Frontal cortex (tissue), 4 donors: ENCODE data around the gene TMEM63C. TPM values are rescaled to one million over a fixed set of nuclear protein-coding genes. Genes with fewer than 3 reads are reported as not detected.
A peak's percentile ranks its signal among the peaks of the same experiment; 100 is the strongest.

Source experiments
- DNase-seq, 2 donors: peaks; one replicate each; pipeline ENCODE4 v3.0.0; 2012; ENCODE audit warnings: low spot score in 2 of 2
- FAIRE-seq: peaks from 2 replicates; lab custom pipeline; 2012; peaks lifted over from hg19 to GRCh38; lab: Jason Lieb, UNC
- total RNA-seq: library from RNA; depleted of rRNA; stranded (reverse); fragments of >200 nt; gene quantifications from one replicate; pipeline ENCODE4 v1.2.3, GENCODE V29; 2014
- donor health status: control.
- donor health status: control.
- donor health status: control.

TMEM63C gene, protein sequence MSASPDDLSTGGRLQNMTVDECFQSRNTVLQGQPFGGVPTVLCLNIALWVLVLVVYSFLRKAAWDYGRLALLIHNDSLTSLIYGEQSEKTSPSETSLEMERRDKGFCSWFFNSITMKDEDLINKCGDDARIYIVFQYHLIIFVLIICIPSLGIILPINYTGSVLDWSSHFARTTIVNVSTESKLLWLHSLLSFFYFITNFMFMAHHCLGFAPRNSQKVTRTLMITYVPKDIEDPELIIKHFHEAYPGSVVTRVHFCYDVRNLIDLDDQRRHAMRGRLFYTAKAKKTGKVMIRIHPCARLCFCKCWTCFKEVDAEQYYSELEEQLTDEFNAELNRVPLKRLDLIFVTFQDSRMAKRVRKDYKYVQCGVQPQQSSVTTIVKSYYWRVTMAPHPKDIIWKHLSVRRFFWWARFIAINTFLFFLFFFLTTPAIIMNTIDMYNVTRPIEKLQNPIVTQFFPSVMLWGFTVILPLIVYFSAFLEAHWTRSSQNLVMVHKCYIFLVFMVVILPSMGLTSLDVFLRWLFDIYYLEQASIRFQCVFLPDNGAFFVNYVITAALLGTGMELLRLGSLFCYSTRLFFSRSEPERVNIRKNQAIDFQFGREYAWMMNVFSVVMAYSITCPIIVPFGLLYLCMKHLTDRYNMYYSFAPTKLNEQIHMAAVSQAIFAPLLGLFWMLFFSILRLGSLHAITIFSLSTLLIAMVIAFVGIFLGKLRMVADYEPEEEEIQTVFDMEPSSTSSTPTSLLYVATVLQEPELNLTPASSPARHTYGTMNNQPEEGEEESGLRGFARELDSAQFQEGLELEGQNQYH
- total RNA-seq = 8.6 TPM

- no peak for FAIRE-seq
- DNase-seq = peak; percentile 37 to 50
Measured at GRCh38 chr14:77181603-77182437, at the start of gene TMEM63C. Gene TMEM63C (plus strand): TSS chr14:77181798. CDS start chr14:77218814, 37,016 bp downstream.

- FAIRE-seq (no peak), DNase-seq (no peak)
Measured at GRCh38 chr14:77131871-77132486, 49.6 kb upstream of the TMEM63C start.

DNA sequence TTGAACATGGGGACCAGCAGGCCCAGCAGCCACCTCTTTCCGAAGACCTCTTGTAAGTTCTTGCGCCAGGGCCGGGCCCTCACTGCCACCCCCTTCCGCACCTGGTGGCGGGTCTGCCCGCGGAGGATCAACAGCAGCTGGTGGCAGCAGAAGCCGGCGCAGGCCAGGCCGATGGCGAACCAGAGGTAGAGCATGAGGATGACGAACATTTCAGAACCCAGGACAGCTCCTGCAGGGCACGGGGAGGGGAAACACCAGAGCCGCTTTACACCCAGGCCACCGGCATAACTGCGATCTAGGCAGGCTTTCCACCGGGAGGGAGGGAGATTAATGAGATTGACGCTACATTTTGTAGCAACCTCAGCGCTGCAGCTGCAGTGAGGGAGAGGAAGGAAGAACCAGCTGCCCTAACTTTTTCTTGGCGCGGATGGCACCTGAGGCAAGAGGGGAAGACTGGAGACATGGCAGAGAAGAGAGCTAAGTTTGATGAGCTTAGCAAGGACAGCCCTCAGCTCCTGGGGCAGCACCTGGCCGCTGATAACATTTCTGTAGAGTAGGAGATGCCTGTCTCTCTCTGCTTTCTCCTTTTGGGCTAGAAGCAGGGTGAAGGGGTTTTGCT is 47.8 kb upstream of the TMEM63C start:
- FAIRE-seq (no peak), DNase-seq (no peak)

- FAIRE-seq (no peak), DNase-seq (no peak)
Measured at GRCh38 chr14:77139022-77139421, 42.6 kb upstream of the TMEM63C start.

DNA sequence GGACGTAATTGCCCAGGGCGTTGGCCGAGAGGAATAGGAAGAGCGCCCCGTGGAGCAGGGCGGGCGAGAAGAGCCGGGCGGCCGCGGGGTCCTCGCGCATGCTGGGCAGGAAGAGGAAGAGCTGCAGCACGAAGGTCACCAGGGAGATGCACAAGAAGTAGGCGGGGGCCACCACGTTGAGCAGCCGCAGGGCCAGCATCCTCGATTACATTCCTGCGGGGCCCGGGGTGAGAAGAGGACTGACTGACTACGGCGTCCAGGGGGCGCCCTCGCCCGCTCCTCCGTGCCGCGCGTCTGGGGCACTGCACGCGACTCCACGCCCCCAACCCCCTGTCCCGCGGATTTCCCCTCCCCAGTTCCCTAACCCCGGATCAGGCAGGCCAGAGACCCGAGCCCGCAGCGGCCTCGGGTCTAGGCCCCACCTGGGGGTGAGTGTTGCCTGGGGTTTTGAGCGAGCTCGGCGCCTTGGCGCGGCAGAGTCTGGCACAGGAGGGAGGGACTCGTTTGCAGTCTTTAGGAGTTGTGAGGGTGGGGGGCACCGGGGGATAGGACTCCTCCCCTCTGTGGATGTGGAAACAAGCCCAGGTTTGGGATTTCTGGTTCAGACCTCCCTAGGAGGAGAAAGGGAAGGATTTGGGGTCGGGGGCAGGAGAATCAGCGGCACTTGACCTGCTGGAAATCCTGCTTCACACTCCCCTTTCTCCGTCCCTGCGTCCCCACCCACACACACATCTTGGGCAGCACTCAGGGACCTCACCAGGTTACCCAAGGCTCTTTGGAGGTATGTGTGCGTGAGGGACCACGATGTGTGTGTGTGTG is 41.8 kb upstream of the TMEM63C start:
- DNase-seq (peak; percentile 62 to 70), FAIRE-seq (no peak)

DNA sequence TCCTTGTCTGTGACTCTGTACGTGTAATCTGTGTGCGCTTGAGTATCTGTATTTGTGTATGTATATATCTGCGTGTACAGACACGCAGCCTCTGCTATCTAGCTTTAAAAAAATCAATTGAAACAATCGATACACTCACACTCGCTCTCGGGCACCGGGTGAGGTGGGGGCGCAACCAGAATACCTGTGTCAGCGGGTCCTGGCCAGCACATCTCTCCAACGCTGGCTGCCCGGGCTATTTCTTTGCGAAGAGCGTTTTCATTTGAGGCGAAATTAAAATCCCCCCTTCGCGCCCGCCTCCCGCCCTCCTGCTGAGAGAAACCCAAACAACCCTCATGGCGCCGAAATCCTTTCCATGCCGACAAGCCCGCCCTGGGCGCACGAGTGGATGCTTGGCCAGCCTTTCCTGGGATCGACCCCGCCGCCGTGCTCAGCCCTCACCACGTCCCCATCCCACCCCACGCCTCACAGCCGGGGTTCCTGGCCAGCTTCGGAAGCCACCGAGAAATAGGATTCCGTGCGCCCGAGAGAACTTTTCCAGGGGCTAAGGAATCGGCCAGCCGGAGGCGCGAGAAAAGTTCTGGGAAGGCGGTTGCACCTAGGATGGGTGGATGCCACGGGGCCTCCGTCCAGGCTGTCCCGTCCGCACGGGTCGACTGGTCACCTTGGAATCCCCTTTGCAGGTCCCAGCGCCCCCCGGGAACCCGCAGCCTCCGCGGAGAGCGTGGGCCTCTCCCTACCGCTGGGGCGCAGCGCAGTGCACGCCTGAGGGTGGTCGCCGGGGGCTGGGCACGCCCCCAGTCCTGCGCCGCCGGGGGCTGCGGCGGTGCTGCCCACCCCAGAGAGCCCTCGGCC is 41.0 kb upstream of the TMEM63C start:
- no peak for FAIRE-seq
- no peak for DNase-seq

- FAIRE-seq = no peak
- DNase-seq = peak; percentile 66 to 77
Measured at GRCh38 chr14:77141214-77142004, 40.2 kb upstream of the TMEM63C start, which contains the start of gene ZDHHC22. Gene ZDHHC22 (minus strand): TSS chr14:77141791. CDS start chr14:77139738, 2,053 bp downstream.

GRCh38 chr14:77142005-77142800 is 39.4 kb upstream of the TMEM63C start:
- FAIRE-seq (no peak), DNase-seq (no peak)

DNA sequence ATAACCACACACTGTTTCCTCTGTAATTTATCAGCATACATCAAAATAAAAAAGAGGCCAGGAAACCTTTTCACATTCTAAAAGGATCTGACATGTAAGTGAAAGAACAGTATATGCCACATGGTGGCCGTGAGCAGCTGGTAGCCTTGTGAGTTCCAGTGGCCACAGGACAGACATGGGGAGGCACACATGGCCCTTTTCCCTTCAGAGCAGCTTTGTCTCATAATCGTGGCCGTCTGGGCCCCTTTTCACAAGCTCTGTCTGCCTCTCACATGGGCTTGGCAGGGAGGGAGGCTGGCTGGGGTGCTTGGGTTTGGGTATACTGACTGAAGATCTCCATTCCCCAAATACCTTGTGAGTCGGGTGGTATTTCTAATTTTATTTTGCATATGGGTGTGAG is 38.5 kb upstream of the TMEM63C start:
- no peak for FAIRE-seq

DNA sequence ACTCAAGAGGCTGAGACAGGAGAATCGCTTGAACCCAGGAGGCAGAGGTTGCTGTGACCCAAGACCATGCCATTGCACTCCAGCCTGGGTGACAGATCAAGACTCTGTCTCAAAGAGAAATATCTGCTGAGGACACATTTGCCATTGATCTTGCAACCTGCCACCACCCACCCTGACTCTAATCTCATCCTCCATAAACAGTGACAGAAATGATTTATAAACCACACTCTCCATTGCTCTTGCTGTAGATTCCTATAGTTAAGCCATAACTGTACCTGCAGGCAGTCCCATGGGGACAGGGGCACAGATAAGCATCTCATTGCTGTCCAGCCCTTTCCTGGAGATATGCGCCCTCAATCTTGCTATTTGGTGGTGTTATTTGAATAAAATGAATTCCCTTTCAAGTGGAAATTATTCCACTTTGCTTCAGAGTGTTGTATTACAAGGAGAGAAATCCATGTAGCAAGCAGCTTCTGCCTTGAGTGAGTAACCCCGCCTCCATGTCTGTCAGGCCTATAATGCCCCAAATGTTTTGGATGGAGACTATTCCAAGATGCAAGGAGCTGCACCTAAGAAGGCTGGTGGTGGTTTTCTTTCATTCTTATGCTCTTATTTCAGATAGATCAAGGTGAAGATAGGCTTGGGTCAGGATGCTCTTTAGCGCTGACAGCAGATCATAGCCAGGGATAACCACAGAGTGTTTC is 37.0 kb upstream of the TMEM63C start:
- no peak for FAIRE-seq
- DNase-seq = no peak

More for the DNA sequence above, 38.5 kb upstream of the TMEM63C start:
- DNase-seq = no peak

GRCh38 chr14:77145975-77146740 is 35.4 kb upstream of the TMEM63C start:
- FAIRE-seq = no peak
- DNase-seq = no peak

GRCh38 chr14:77148510-77149231 is 32.9 kb upstream of the TMEM63C start:
- no peak for DNase-seq
- FAIRE-seq = no peak

DNA sequence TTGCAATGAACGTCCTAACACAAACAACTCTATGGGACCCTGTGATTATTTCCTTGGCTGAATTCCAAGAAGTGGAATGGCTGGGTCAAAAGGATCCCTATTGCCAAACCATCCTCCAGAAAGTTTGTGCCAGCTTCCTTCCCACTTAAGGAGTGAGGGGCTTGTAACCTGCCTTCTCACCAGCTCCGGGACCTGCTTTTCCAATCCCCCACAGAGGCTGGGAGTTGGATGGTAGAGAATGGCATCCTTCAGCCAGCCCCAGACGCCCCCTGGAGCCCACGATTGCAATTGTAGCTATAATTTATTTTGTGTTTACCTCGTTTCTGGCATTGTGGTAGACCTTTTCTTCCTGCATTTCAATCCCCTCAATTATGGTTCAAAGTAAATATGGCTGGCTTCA is 30.4 kb upstream of the TMEM63C start:
- FAIRE-seq = no peak
- no peak for DNase-seq
